ENCODE measurements around the gene SPEG.

SPEG gene

GRCh38 chr2:219538504-219538951, 103.9 kb downstream of the SPEG start:
- peak overlapping the region; percentile 4 for H3K4me3 ChIP-seq (ENCODE audit: low read depth, low read length)
- peak; percentile 42 for DNase-seq (ENCODE audit: low read depth)
- no peak for TF ChIP-seq CTCF (IDR thresholded peaks at IDR 0.05; ENCODE audit: low read depth, low read length, missing control alignments)
- in situ Hi-C loops (cut with HindIII; ENCODE audit: low sequenced_read_pairs), result loop anchor here (25.0 kb wide), 1 partner anchor 126 kb away; the partner anchor contains the start of gene DES

GRCh38 chr2:219538956-219539788, 104.5 kb downstream of the SPEG start:
- DNase-seq (ENCODE audit: low read depth), result no peak
- in situ Hi-C loops (cut with HindIII; ENCODE audit: low sequenced_read_pairs), result loop anchor here (25.0 kb wide), 1 partner anchor 127 kb away; the partner anchor contains the start of gene DES
- TF ChIP-seq CTCF (IDR thresholded peaks at IDR 0.05; ENCODE audit: low read depth, low read length, missing control alignments), result no peak
- H3K4me3 ChIP-seq (ENCODE audit: low read depth, low read length), result peak overlapping the region; percentile 4

DNA sequence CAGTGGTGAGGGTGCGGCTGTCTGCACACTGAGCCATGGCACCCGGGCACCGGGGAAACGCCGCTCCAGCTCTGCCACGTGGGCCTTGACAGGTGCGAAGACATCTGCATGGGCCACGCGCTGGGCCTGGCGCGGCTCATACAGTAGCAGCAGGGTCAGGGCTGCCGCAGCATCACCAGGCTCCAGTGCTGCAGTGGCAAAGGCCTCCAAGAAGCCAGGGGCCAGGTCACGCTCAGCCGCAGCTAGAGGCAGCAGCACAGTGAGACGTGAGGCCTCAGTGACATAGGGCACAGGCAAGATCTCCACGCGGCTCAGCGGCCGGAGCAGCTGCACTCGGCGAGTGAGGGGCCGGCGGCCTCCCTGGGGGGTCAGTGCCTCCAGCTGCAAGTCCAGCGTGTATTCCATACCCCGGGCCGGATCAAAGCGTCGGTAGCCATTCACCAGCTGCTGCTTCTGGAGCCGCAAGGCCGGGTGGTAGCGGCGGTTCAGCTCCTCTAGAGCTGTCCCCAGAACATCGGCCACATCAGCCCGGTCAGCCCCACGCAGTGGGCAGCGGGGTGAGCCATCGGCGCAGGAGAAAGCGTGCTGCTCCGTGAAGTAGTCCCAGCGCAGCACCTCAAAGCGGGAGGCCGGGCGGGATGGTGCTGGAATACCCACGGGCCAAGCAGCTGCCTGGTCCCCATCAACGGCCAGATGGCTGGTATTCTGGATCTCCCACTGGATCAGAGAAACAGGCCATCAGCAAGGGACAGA, 105.5 kb downstream of the SPEG start:
- H3K4me3 ChIP-seq (ENCODE audit: low read depth, low read length), result no peak overlapping the region
- DNase-seq (ENCODE audit: low read depth), result no peak
- in situ Hi-C loops (cut with HindIII; ENCODE audit: low sequenced_read_pairs), result loop anchor here (5.0 to 25.0 kb wide), 2 partner anchors 107 to 128 kb away; partner anchors contain the start of gene DES
- no peak for TF ChIP-seq CTCF (IDR thresholded peaks at IDR 0.05; ENCODE audit: low read depth, low read length, missing control alignments)

DNA sequence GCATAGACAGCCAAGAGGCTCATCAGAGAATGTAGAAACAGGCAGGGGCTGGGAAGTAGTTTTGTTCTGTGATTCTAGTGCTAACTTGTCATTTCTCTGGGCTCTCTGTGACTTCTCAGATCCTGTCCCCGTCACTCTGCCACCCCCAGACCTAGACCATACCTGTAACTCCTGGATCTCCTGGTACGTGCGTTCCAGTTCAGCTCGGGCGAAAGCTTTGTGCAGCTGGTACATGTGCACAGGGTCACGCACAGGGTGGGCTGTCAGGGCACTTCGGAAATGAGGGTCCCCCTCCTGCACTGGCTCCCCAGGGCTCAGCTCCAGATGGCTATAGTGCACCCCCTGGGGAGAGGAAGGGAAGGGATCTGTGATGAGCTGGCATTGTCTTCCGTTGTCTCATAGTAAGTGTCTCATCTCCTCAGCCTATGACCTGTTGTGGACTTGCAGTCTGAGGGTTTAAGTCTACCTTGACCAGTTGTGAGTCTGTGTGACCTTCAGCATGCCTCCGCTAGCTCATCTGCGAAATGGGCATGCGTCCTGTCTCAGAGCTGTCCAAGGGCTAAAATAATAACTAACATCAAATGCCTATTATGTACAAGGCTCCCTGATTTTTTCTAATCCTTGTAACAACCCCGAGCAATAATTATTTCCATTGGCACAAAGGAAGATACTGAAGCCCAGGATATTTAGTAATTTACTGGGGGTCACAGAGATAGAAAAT, 106.3 kb downstream of the SPEG start:
- in situ Hi-C loops (cut with HindIII; ENCODE audit: low sequenced_read_pairs), result loop anchor here (5.0 to 25.0 kb wide), 2 partner anchors 106 to 129 kb away; partner anchors contain the start of gene DES
- no peak for DNase-seq (ENCODE audit: low read depth)
- H3K4me3 ChIP-seq (ENCODE audit: low read depth, low read length), result no peak overlapping the region
- TF ChIP-seq CTCF (IDR thresholded peaks at IDR 0.05; ENCODE audit: low read depth, low read length, missing control alignments), result no peak

DNA sequence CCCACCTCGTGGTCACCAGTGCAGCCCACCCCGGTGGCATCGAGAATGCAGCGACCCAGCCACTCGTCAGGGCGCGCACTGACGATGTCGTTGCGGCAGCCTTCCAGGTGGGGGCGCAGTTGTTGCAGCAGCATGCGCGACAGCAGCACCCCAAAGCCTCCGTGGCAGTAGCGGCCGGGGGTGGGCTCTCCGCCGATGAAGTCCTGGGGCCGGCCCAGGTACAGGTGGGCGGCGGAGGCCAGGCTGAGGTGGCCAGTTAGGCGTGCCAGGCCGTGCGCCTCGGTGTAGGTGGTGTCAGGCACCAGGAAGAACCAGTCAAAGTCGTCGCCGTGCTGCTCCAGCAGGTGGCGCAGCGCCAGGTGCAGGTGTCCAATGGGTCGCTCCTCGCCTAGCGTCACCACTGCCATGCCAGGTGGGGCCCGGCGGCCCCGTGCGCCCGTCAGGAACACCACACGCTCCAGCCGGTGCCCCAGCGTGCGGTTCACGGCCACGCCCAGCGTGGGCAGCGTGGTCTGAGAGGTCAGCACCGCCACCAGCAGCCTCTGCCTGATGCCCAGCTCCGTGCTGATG, 107.1 kb downstream of the SPEG start:
- TF ChIP-seq CTCF (IDR thresholded peaks at IDR 0.05; ENCODE audit: low read depth, low read length, missing control alignments), result peak; percentile 92
- in situ Hi-C loops (cut with HindIII; ENCODE audit: low sequenced_read_pairs), result loop anchor here (5.0 to 25.0 kb wide), 2 partner anchors 106 to 129 kb away; partner anchors contain the start of gene DES

More for the DNA sequence above, 107.1 kb downstream of the SPEG start:
- peak; percentile 33 for DNase-seq (ENCODE audit: low read depth)
- peak overlapping the region; percentile 77 for H3K4me3 ChIP-seq (ENCODE audit: low read depth, low read length)

Measured in astrocyte of the cerebellum (primary cell).